HepG2 (cell line): ENCODE measurements around the gene ZNF30. TPM values are rescaled to one million over a fixed set of nuclear protein-coding genes. Genes with fewer than 3 reads are reported as not detected.

Experiments
- CBFB ChIP-seq: sonication (generic); formaldehyde crosslinking; IDR thresholded peaks from 2 replicates; pipeline ENCODE4 v1.4.0; 2020; ENCODE audit warnings: missing genetic modification reagents
- FOXA1 ChIP-seq, 2 experiments: fragments of 450-650 bp in 1 of 2; sonication (generic) in 1 of 2; formaldehyde crosslinking in 1 of 2; IDR thresholded peaks; 2 replicates each; pipeline versions ENCODE4 v1.4.0 to v1.6.1; 2016 to 2020; ENCODE audit warnings: missing genetic modification reagents in 1 of 2
- MAF1 ChIP-seq: sonication (generic); formaldehyde crosslinking; IDR thresholded peaks from 2 replicates; pipeline ENCODE4 v1.5.0; 2020; ENCODE audit warnings: missing genetic modification reagents, borderline replicate concordance
- MAFF ChIP-seq: IDR thresholded peaks from 2 replicates; pipeline ENCODE4 v1.6.1; 2011; ENCODE audit warnings: low read depth, low read length, improper control_type of control experiment
- MTA1 ChIP-seq: sonication (generic); formaldehyde crosslinking; IDR thresholded peaks from 2 replicates; pipeline ENCODE4 v1.4.0; 2020; ENCODE audit warnings: missing genetic modification reagents, mild to moderate bottlenecking, borderline replicate concordance
- NKX3-1 ChIP-seq: sonication (generic); formaldehyde crosslinking; IDR thresholded peaks from 2 replicates; pipeline ENCODE4 v1.5.0; 2020; ENCODE audit warnings: missing genetic modification reagents
- PCBP1 ChIP-seq: fragments of 200-400 bp; formaldehyde crosslinking; IDR thresholded peaks from 2 replicates; pipeline ENCODE4 v1.6.1; 2017; ENCODE audit warnings: mild to moderate bottlenecking, low read depth, low read length, borderline replicate concordance
- RFXANK ChIP-seq: IDR thresholded peaks from 2 replicates; pipeline ENCODE4 v1.6.1; 2016
- RXRA ChIP-seq: sonication (generic); formaldehyde crosslinking; IDR thresholded peaks from 2 replicates; pipeline ENCODE4 v1.5.1; 2020; ENCODE audit warnings: missing genetic modification reagents
- SMC3 ChIP-seq: IDR thresholded peaks from 2 replicates; pipeline ENCODE4 v1.6.1; 2011; ENCODE audit warnings: low read length, improper control_type of control experiment
- TEAD2 ChIP-seq: sonication (generic); formaldehyde crosslinking; IDR thresholded peaks from 2 replicates; pipeline ENCODE4 v1.9.0; 2021; ENCODE audit warnings: missing genetic modification reagents
- TOE1 ChIP-seq: sonication (generic); formaldehyde crosslinking; IDR thresholded peaks from 2 replicates; pipeline ENCODE4 v1.4.0; 2020; ENCODE audit warnings: mild to moderate bottlenecking, missing genetic modification reagents
- TRIM24 ChIP-seq: sonication (generic); formaldehyde crosslinking; IDR thresholded peaks from 2 replicates; pipeline ENCODE4 v1.8.0; 2022; ENCODE audit warnings: mild to moderate bottlenecking, missing genetic modification reagents
- ZBTB40 ChIP-seq, 2 experiments: fragments of 450-650 bp in 1 of 2; sonication (generic) in 1 of 2; formaldehyde crosslinking in 1 of 2; IDR thresholded peaks; 2 replicates each; pipeline versions ENCODE4 v1.6.1 to v1.8.0; 2016 to 2022; ENCODE audit warnings: antibody characterized with exemption in 1 of 2, mild to moderate bottlenecking in 1 of 2, missing genetic modification reagents in 1 of 2
- ZNF253 ChIP-seq: sonication (generic); formaldehyde crosslinking; IDR thresholded peaks from 2 replicates; pipeline ENCODE4 v1.8.0; 2022; ENCODE audit warnings: mild to moderate bottlenecking, missing genetic modification reagents, borderline replicate concordance
- ZNF256 ChIP-seq: sonication (generic); formaldehyde crosslinking; conservative IDR thresholded peaks from 2 replicates; pipeline ENCODE4 v1.4.0; 2020; ENCODE audit warnings: missing genetic modification reagents
- ZNF282 ChIP-seq: fragments of 450-650 bp; IDR thresholded peaks from 2 replicates; pipeline ENCODE4 v1.6.1; 2018; ENCODE audit not compliant: partially characterized antibody
- ZNF674 ChIP-seq: sonication (generic); formaldehyde crosslinking; IDR thresholded peaks from 2 replicates; pipeline ENCODE4 v1.5.0; 2020; ENCODE audit warnings: low read depth, mild to moderate bottlenecking, missing genetic modification reagents
- polyA plus RNA-seq, 8 experiments: library from polyadenylated mRNA; depleted of rRNA in 3 of 8; stranded (reverse) in 7 of 8; unstranded in 1 of 8; fragments of >200 nt; fragmentation: Illumina TruSeq in 4 of 8; extraction: Trizol in 4 of 8; gene quantifications; 2 replicates each; pipeline versions ENCODE4 v1.2.1 to v1.2.3, GENCODE V29; 2011 to 2016; ENCODE audit warnings: low read depth in 4 of 8, missing spikeins in 1 of 8, mixed read lengths in 1 of 8; ENCODE audit not compliant: insufficient read depth in 1 of 8
- total RNA-seq, 5 experiments: library from RNA; depleted of rRNA; stranded (reverse); fragments of >200 nt; fragmentation: Illumina TruSeq; extraction: Trizol; gene quantifications; 2 replicates each; pipeline ENCODE4 v1.2.3, GENCODE V29; 2016; ENCODE audit warnings: low read depth in 1 of 5
- TF ChIP-seq, protein P1 (sequence below): sonication (generic); formaldehyde crosslinking; IDR thresholded peaks from 2 replicates; pipeline ENCODE4 v1.4.0; 2020; ENCODE audit warnings: missing genetic modification reagents, borderline replicate concordance

The ZNF30 gene
- total and polyA plus RNA-seq, 2 of the 13 experiments (the other 11 are each of a cell fraction or from before 2014, with no cell fraction given): 2.3 to 4.4 TPM

DNA sequence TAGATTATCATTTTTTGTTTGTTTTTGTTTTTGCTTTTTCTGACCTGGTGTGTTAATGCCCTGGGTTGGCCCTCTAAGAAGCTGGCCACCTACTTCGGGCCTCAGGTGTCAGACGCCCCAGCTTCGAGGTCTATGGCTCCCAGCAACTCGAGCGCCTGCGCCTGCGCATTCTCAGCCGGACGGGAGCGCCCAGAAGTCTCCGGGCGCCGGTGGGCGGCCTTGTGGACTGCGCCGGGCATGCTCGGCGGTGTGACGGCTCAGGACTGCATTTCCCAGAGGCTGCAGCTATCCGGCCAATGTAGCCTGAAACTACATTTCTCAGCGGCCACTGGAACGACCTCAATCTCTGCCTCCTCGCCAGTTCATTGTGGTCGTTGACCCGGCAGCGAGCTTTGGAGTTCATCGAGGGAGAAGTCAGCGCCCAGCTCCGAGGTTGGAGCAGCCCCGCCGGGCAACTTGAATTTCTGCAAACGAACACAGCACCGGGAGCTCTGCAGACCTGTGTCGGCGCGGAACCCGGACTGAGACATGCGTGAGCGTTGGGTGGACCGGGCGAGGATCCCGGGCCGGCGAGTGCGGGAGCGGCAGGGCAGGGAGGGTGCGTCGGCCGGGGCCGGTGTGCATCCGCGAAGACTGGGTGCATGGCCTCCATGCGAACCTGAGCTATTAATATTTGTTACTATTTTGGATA is at the start of gene ZNF30 (continued):
- no peak for TF ChIP-seq ZNF253 (CRISPR knock-in tag)
- no peak for TF ChIP-seq MAFF
- TF ChIP-seq ZNF674 (CRISPR knock-in tag): no peak
- no peak for TF ChIP-seq MTA1 (CRISPR knock-in tag)
- no peak for TF ChIP-seq FOXA1 (IDR thresholded peaks at IDR 0.05)
- no peak for TF ChIP-seq FOXA1 (CRISPR knock-in tag; IDR thresholded peaks at IDR 0.05)
- TF ChIP-seq NKX3-1: no peak
- TF ChIP-seq RXRA (CRISPR knock-in tag): peak; percentile 77
- TF ChIP-seq MAF1 (CRISPR knock-in tag): 0 out of 2 replicates have a peak, but pooled peaks have one; percentile 44
- TF ChIP-seq PCBP1: no peak
- TF ChIP-seq, protein P1, sequence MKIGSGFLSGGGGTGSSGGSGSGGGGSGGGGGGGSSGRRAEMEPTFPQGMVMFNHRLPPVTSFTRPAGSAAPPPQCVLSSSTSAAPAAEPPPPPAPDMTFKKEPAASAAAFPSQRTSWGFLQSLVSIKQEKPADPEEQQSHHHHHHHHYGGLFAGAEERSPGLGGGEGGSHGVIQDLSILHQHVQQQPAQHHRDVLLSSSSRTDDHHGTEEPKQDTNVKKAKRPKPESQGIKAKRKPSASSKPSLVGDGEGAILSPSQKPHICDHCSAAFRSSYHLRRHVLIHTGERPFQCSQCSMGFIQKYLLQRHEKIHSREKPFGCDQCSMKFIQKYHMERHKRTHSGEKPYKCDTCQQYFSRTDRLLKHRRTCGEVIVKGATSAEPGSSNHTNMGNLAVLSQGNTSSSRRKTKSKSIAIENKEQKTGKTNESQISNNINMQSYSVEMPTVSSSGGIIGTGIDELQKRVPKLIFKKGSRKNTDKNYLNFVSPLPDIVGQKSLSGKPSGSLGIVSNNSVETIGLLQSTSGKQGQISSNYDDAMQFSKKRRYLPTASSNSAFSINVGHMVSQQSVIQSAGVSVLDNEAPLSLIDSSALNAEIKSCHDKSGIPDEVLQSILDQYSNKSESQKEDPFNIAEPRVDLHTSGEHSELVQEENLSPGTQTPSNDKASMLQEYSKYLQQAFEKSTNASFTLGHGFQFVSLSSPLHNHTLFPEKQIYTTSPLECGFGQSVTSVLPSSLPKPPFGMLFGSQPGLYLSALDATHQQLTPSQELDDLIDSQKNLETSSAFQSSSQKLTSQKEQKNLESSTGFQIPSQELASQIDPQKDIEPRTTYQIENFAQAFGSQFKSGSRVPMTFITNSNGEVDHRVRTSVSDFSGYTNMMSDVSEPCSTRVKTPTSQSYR (CRISPR knock-in tag): 0 out of 2 replicates have a peak, but pooled peaks have one; percentile 8
- TF ChIP-seq TEAD2 (CRISPR knock-in tag): no peak
- no peak for TF ChIP-seq RFXANK
- no peak for TF ChIP-seq ZBTB40 (IDR thresholded peaks at IDR 0.05)
- peak; percentile 85; the same call in 1 of the 2 replicates for TF ChIP-seq ZBTB40 (CRISPR knock-in tag; IDR thresholded peaks at IDR 0.05)
- TF ChIP-seq TOE1 (CRISPR knock-in tag): no peak
- TF ChIP-seq ZNF256 (CRISPR knock-in tag): no peak
- TF ChIP-seq ZNF282: no peak
- TF ChIP-seq TRIM24 (CRISPR knock-in tag): no peak
- no peak for TF ChIP-seq CBFB (CRISPR knock-in tag)
- no peak for TF ChIP-seq SMC3
